ENCODE data around the gene PKLR.

DNA sequence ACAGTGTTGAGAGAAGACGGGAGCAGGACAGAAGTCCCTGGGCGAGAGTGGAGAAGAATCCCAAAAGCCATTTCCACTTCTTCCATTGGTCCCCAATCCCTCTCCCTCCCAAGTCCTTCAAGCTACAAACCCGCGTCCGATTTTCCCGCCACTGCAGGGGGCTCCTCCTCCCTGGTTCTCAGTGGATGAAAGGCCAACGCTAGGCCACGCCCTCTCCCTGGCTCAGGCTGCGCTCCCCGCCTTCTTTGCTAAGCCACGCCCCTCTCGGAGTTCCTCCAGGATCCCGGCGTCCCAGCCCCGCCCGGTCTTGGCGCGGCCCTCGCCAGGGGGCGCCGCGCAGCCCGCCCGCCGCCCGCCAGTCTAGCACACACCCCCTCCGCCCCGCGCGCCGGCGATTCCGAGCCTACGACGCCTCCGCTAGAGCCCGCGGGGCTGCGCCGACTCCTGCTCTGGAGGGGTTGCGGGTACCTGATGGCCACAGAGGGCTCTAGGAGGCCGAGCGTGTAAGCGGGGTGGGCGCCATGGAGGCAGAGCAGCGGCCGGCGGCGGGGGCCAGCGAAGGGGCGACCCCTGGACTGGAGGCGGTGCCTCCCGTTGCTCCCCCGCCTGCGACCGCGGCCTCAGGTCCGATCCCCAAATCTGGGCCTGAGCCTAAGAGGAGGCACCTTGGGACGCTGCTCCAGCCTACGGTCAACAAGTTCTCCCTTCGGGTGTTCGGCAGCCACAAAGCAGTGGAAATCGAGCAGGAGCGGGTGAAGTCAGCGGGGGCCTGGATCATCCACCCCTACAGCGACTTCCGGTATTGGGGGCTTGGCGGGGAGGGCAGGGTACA lies 24.0 kb downstream of the PKLR start, which contains the start of gene HCN3:
- no peak for TF ChIP-seq GABPA (IDR thresholded peaks at IDR 0.05; ENCODE audit: borderline replicate concordance, insufficient read depth, low read length)
- no peak for TF ChIP-seq EP300 (IDR thresholded peaks at IDR 0.05; ENCODE audit: borderline replicate concordance in 1 of 2, low read depth in 2 of 2, low read length in 2 of 2)
- no peak for TF ChIP-seq POLR2A (IDR thresholded peaks at IDR 0.05; ENCODE audit: control extremely low read depth in 1 of 2, low read depth in 2 of 2, low read length in 2 of 2)
- no peak for TF ChIP-seq EZH2 (IDR thresholded peaks at IDR 0.05; ENCODE audit: low read depth, low read length, severe bottlenecking)
- no peak for TF ChIP-seq ASH2L (IDR thresholded peaks at IDR 0.05; ENCODE audit: low read length)
- no peak for TF ChIP-seq CREB1 (IDR thresholded peaks at IDR 0.05)
- TF ChIP-seq, protein P1, sequence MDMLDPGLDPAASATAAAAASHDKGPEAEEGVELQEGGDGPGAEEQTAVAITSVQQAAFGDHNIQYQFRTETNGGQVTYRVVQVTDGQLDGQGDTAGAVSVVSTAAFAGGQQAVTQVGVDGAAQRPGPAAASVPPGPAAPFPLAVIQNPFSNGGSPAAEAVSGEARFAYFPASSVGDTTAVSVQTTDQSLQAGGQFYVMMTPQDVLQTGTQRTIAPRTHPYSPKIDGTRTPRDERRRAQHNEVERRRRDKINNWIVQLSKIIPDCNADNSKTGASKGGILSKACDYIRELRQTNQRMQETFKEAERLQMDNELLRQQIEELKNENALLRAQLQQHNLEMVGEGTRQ (IDR thresholded peaks at IDR 0.05; ENCODE audit: low read length): no peak
- TF ChIP-seq CBX5 (IDR thresholded peaks at IDR 0.05; ENCODE audit: low read depth, low read length): no peak
- TF ChIP-seq, protein P2, sequence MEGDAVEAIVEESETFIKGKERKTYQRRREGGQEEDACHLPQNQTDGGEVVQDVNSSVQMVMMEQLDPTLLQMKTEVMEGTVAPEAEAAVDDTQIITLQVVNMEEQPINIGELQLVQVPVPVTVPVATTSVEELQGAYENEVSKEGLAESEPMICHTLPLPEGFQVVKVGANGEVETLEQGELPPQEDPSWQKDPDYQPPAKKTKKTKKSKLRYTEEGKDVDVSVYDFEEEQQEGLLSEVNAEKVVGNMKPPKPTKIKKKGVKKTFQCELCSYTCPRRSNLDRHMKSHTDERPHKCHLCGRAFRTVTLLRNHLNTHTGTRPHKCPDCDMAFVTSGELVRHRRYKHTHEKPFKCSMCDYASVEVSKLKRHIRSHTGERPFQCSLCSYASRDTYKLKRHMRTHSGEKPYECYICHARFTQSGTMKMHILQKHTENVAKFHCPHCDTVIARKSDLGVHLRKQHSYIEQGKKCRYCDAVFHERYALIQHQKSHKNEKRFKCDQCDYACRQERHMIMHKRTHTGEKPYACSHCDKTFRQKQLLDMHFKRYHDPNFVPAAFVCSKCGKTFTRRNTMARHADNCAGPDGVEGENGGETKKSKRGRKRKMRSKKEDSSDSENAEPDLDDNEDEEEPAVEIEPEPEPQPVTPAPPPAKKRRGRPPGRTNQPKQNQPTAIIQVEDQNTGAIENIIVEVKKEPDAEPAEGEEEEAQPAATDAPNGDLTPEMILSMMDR (IDR thresholded peaks at IDR 0.05; ENCODE audit: control extremely low read depth in 1 of 3, insufficient read depth in 1 of 3, low read depth in 1 of 3, low read length in 3 of 3): peak; percentile 42 to 52 (median 51)
- TF ChIP-seq SIN3A (conservative IDR thresholded peaks at IDR 0.05 in 1 of 2, IDR thresholded peaks at IDR 0.05 in 1 of 2; ENCODE audit: low read depth in 1 of 2, low read length in 2 of 2): peak in 1 of 2 experiments; percentile 88; a peak in 2 of 4 replicates

All from H1 (cell line).